CD4-positive, alpha-beta T cell treated with Interleukin-1 beta for 1 hour (primary cell): Measurements from ENCODE around the gene THEM4.
A peak's percentile ranks its signal among the peaks of the same experiment; 100 is the strongest.
"Not testable (repeated sequence)": the region's sequence is repeated elsewhere in the genome, so short reads cannot be mapped to it uniquely, and the experiment has no call there.

Experiments used
- DNase-seq, 2 donors: peaks; one replicate each; pipeline ENCODE4 v3.0.0-alpha.2; 2020 to 2022

Gene THEM4

GRCh38 chr1:151858030-151858746 is 51.1 kb downstream of the THEM4 start:
- no peak for DNase-seq

- DNase-seq, result no peak
These were observed 53.4 kb downstream of the THEM4 start for GRCh38 chr1:151855933-151856332.

- DNase-seq, result not testable (repeated sequence)
These were observed 53.8 kb downstream of the THEM4 start for GRCh38 chr1:151855516-151855915.

DNA sequence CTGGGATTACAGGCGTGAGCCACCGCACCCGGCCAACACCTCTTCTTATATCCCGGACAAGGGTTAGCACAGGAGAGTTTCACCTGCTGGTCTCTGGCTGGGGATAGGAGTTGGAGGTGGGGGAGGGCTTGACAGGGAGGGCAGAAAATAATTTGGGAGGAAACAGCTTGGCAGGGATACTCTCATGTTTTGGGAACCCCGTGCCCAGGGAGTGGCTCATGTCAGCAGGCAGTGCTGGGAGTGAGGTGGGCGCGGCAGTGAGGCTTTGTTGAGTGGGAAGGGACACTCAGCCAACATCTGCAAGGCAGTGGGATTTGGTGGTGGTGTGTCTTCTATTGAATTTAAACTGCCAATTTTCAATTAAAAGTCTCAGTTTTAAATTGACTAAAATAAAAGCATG is 54.7 kb downstream of the THEM4 start:
- DNase-seq, result no peak

DNA sequence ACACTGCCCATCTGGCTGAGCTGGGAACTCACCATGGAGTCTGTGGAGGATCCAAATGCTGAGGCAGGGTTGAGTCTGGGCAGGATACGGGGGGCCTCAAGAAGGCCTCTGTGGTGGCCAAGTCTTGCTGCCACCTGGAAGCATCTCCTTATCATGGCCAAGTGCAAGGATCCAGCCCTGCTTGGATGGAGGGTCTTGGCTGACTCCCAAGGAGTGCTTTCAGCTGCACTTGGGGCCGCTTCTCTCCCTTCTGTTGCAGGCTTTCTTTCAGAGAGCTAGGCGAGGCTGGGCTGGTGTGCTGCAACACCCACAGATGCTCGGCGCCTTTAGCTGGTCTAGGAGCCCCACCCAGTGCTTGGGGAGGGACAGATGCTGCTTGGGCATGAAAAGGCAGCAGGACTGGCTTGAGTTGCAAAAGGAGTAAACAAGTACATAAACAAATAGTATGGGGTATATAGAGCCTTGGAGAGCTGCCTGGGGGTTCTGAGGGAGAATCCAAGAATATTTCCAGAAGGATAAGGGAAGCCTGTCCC is 55.8 kb downstream of the THEM4 start, which contains the start of gene THEM5:
Gene THEM5 (minus strand): TSS at position 302 of the 533 bp plus-strand sequence. CDS start 147 bp downstream, at position 155.
- DNase-seq, result no peak

GRCh38 chr1:151852733-151853132 is 56.6 kb downstream of the THEM4 start:
- no peak for DNase-seq

DNA sequence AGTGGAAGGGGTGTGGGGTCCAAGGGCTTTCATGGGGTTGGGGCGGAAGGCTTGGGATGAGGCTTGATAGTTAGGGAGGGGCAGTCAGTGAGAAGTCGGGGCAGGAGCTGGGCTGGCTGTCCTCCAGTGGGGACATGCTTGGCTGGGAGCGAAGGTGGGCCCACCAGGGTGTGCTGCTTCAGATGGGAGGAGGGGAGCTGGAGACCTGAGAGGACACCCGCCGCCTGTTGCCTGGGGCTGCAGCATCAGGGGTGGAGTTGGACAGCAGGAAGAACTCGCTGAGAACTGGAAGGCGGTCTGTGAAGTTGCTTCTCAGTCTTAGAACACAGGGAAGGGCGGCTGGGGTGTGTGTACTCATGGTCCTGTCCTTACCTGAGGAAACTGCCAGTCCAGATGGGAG is 57.4 kb downstream of the THEM4 start:
- DNase-seq, result no peak

- DNase-seq, result no peak
These were observed 59.4 kb downstream of the THEM4 start for GRCh38 chr1:151849871-151850270.

GRCh38 chr1:151849126-151849525 is 60.2 kb downstream of the THEM4 start:
- DNase-seq, result no peak

DNA sequence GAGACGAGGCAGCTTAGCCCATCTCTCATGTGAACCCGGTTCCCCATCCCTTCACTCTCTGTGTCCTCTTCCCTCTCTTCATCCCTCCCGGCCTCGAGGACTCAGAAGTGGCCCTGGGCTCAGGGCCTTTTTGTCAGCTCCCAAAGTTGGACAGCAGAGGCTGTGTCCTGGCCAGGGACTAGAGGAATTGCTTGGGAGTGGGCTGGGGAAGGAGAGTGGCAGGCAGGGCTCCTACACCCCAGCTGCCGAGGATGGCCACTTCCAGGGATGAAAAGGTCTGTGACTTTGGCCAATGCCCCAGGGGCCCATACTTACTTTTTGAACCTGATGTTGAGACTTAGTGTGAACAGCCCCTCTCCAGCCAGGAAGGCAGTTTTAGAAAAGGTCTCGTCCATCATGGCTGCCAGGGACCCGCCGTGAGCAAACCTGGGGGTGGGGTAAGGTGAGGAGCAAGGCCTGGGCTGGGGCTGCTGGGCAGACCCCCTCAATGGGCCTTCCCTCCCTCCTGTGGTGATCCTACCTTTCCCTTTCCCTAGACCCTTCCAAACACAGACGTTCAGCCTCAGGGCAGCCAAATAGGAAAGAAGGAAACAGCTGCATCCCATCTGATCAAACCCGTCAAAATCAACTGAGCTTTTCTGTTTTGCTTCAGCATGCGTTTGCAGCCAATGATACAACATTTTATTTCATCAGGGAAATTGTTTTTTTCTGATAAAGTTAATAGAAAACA is 61.3 kb downstream of the THEM4 start:
- no peak for DNase-seq

GRCh38 chr1:151846686-151847237 is 62.5 kb downstream of the THEM4 start:
- DNase-seq, result no peak

DNA sequence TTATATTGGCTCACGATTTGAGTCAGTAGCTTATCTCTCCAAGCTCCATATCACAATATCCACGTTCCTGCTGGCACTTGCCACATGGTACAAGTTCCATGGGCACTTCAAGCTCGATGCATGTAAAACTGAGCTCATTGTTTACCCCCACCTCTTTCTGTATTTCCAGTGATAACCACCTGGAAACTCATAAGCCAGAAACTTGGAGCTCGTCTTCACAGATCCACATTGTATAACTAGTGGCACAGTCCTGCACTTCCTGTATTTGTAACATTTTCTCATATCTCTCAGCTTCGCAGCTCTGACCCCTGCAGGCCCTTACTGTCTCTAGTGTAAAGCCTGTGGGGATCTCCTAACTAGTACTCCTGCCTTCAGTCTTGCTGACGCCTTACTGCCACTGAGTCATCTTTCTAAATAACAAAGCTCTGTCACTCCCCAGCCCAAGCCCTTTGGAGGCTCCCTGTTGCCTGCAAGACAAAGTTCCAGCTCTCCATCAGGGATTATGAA is 63.2 kb downstream of the THEM4 start:
- DNase-seq, result no peak

DNA sequence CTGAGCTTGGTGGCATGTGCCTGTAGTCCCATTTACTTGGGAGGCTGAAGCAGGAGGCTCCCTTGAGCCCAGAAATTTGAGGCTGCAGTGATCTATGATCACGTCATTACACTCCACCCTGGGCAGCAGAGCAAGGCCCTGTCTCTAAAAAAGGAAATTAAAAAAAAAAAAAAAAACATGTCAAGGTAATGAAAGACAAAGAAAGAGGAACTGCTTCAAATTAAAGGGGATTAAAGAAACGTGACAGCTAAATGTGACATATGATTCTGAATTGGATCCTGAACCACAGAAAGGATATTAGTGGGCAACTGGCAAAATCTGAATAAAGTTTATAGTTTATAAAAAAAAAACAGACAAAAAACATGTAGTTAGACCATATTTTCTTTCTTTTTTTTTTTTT is 65.9 kb downstream of the THEM4 start:
- DNase-seq, result no peak

DNA sequence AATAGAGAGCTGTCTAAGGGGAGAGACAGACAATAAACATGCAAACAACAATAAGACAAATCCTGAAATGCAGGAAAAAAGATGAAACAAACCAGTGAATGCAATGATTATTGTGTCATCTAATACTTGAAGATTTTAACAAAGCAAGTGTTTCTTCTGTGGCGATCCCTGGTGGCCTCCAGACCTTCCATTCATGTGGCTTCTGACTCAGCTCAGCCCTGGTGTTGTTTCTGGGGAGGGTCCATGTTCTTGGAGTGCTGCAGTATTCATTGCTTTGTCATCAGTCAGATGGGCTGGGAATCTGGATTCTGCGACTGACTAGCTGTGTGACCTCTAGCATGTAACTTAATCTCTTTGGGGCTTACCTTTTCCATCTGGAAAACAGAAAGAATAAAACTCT is 68.2 kb downstream of the THEM4 start:
- no peak for DNase-seq

DNA sequence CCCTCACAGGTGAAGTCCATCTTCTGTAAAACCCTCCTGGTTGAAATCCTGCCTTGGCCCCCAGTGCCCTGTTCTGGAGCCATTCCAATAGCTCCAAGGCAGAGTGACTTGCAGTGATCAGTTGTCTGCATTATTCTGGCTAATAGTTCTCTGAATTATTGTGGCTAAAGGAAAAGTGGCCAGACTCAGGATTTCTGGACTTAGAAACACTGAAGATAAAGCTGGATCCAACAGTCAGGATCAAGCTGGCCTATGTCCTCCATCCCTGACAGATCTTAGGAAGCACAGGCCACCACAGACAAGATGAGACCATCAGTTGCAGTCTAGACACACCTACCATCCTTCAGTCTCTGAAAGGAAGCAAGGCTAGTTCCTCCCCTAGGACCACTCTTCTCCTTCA is 68.9 kb downstream of the THEM4 start:
- no peak for DNase-seq

DNA sequence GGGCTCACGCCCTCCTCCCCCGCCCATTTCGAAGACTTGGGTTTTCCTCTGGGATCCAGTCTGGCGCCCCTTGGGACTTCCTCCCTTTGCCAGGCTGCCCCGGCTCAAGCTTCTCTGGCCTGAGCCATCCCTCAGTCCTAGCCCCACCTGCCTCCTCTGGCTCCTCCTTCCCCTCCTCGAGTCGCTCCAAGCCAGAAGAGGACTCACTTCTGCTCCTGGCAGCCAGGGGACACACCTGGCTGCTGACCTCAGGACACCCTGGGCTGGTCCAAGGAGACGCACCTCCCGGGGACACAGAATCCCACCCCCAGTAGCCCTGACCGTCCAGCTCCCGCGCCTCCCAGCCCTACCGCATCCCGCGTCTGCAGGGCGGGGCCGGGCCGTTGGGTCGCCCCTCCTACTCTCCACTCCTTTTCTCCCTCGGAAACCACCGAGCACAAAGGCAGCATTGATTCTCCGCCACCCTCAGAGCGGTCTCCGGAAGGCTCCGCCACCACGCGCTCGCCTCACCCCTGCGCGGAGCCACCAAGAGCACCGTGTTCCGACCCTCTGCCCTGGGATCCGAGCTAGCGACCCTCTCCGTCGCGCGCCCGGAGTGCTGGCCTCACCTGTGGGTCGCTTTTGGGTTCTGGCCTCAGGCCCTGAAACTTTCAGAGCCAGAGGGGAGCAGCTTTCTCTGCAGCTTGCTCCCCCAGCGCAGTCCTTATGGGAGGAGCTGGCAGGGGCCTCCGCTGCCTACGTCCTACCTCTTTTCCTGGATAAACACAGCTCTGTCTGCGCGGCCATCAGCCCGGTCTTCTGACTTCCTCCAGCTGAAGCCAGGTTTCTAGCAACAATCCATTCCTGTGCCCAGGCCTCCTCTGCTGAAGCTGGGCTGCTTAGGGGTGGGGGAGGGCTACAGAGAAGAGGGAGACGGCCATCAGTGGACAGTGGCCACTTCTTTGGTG is 69.6 kb downstream of the THEM4 start, which contains the start of gene C2CD4D:
Gene C2CD4D (minus strand): TSS at position 364 of the 947 bp plus-strand sequence. CDS start 831 bp downstream, outside the sequence.
- DNase-seq, result peak; percentile 74 to 81

DNA sequence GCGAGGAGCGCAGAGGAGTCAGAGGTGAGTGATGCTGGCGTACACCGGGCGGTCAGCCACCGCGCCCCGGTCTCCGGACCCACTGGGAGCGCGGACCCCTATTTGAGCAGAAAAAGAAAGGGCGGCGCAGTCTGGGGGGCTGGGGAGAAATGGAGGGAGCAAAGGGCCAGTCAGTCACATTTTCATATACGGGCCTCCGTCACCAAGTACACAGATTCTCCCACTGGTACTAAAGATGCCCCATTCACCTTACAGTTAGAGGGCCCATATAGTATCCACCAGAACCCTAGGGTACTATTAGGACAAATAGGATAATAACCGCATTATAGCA is 70.3 kb downstream of the THEM4 start:
- no peak for DNase-seq

GRCh38 chr1:151838222-151839081 is 70.9 kb downstream of the THEM4 start:
- DNase-seq, result peak; percentile 36 to 44

DNA sequence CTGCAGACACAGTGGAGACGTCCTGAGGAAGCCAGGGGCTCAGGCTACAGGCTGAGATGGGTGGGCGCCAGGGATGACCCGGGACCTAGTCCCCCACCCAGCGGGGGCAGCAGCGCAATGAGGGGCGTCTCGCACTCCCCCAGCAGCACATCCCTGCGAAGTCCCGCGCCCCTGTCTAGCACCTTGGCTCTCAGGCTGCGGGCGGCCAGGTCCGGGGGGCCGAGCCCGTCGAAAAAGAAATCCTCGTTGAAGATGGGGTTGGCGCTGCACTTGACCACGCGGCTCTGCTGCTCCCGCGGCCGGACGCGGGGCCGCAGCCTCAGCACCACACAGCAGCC is 71.5 kb downstream of the THEM4 start:
- DNase-seq, result no peak

GRCh38 chr1:151837197-151837596 is 72.1 kb downstream of the THEM4 start:
- DNase-seq, result peak in 1 of 2 donors; percentile 44

DNA sequence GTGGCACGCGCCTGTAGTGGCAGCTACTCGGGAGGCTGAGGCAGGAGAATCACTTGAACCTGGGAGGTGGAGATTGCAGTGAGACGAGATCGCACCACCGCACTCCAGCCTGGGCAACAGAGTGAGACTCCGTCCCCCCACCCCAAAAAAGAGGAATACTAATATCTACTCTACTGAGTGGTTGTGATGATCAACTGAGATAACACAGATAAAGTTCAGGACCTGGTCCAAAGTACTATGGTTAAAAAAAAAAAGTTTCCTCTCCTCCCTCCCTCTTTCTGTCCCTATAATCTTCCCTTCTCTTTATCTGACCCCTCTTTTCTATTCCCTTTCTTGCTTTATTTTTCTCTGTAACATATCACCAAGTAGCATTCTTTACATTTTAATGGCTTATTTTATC is 73.7 kb downstream of the THEM4 start:
- DNase-seq, result no peak

DNA sequence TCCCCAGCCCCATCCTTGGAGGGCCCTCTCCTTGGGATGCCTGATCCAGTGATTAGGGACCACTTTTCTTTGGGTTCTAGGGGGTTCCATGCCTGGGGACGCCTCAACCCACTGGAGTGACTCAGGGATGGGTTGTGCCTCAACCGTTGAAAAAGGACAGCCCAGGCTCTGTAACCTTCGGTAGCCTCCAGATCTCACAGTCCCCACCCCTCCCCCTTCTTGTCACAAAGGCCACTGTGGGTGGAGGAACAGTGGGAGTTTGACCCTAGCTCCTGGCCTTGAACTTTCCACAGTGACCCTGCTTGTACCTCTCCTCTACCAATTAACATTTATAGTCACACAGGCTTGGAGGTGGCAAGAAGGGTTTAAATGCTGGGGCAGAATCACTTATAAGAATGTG is 75.1 kb downstream of the THEM4 start:
- no peak for DNase-seq
